Caco-2 (cell line): ENCODE results near the gene IL1RL1. TPM values are rescaled to one million over a fixed set of nuclear protein-coding genes. Genes with fewer than 3 reads are reported as not detected.

Experiments used
- BruUV-seq: library from RNA; stranded (reverse); fragments of 400-500 nt; replicated peaks from 2 replicates; lab custom pipeline; 2021; lab: Mats Ljungman, UMichigan
- CTCF ChIA-PET: fragments of 300-600 bp; sonication (Branson Sonifier 250); formaldehyde crosslinking; loops from one replicate; lab custom pipeline; 2022; ENCODE audit warnings: antibody characterized with exemption; lab: Charles Lee
- POLR2A ChIA-PET: fragments of 300-600 bp; sonication (Branson Sonifier 250); formaldehyde crosslinking; loops from one replicate; lab custom pipeline; 2022; ENCODE audit warnings: antibody characterized with exemption; lab: Charles Lee
- DNase-seq, 2 experiments: peaks; one replicate each; pipeline versions ENCODE4 v3.0.0 to v3.0.0-alpha.2; 2020 to 2022
- H3K27me3 ChIP-seq: replicated peaks from 2 replicates; pipeline ENCODE4 v1.6.0; 2011; ENCODE audit warnings: low read length; ENCODE audit not compliant: control insufficient read depth, insufficient read depth
- H3K36me3 ChIP-seq: 2 replicates; pipeline ENCODE4 v1.5.1; 2011; ENCODE audit warnings: low read length; ENCODE audit not compliant: control insufficient read depth, insufficient read depth
- H3K4me1 ChIP-seq: fragments of 250-450 bp; sonication (Bioruptor Pico); 2 replicates; pipeline ENCODE4 v1.5.1; 2020; ENCODE audit warnings: mild to moderate bottlenecking
- H3K4me3 ChIP-seq: 2 replicates; pipeline ENCODE4 v1.5.1; 2011; ENCODE audit warnings: low read depth, mild to moderate bottlenecking, control low read depth, low read length
- H3K9me3 ChIP-seq: fragments of 250-450 bp; sonication (Bioruptor Pico); 2 replicates; pipeline ENCODE4 v1.5.1; 2020; ENCODE audit warnings: mild to moderate bottlenecking, moderate library complexity
- H3K27ac Mint-ChIP-seq: one replicate; pipeline ENCODE4 v1.8.0; 2022; ENCODE audit warnings: mixed read lengths; ENCODE audit not compliant: unreplicated experiment
- H3K27me3 Mint-ChIP-seq: one replicate; pipeline ENCODE4 v1.8.0; 2022; ENCODE audit warnings: mixed read lengths; ENCODE audit not compliant: insufficient read depth, unreplicated experiment
- H3K36me3 Mint-ChIP-seq: one replicate; pipeline ENCODE4 v1.8.0; 2022; ENCODE audit warnings: mild to moderate bottlenecking, mixed read lengths; ENCODE audit not compliant: insufficient read depth, unreplicated experiment
- H3K4me1 Mint-ChIP-seq: one replicate; pipeline ENCODE4 v1.8.0; 2022; ENCODE audit warnings: low read depth, mixed read lengths; ENCODE audit not compliant: unreplicated experiment
- H3K4me3 Mint-ChIP-seq: one replicate; pipeline ENCODE4 v1.8.0; 2022; ENCODE audit warnings: mild to moderate bottlenecking, moderate library complexity, mixed read lengths; ENCODE audit not compliant: unreplicated experiment
- H3K9me3 Mint-ChIP-seq: one replicate; pipeline ENCODE4 v1.8.0; 2022; ENCODE audit warnings: mixed read lengths; ENCODE audit not compliant: unreplicated experiment
- CTCF ChIP-seq, 2 experiments: fragments of 200-600 bp in 1 of 2; IDR thresholded peaks; 1 replicate in 1 of 2; 2 replicates in 1 of 2; pipeline versions ENCODE4 v1.5.1 to v1.8.0; 2011 to 2022; ENCODE audit warnings: antibody characterized with exemption in 1 of 2, control low read depth in 1 of 2, inconsistent platforms in 1 of 2, low read depth in 1 of 2, low read length in 1 of 2, mild to moderate bottlenecking in 1 of 2, moderate library complexity in 1 of 2; ENCODE audit not compliant: insufficient read depth in 1 of 2, severe bottlenecking in 1 of 2, unreplicated experiment in 1 of 2
- intact Hi-C: fragments of 100-400 bp; cut with micrococcal nuclease; formaldehyde crosslinking; loops from one replicate; pipeline ENCODE4 v1.10.0; 2022; ENCODE audit not compliant: unreplicated experiment
- total RNA-seq: library from RNA; stranded (reverse); gene quantifications from 2 replicates; pipeline ENCODE4 v1.2.3, GENCODE V29; 2022

The IL1RL1 gene
- total RNA-seq, 1 experiment from 2014 or later = not detected

DNA sequence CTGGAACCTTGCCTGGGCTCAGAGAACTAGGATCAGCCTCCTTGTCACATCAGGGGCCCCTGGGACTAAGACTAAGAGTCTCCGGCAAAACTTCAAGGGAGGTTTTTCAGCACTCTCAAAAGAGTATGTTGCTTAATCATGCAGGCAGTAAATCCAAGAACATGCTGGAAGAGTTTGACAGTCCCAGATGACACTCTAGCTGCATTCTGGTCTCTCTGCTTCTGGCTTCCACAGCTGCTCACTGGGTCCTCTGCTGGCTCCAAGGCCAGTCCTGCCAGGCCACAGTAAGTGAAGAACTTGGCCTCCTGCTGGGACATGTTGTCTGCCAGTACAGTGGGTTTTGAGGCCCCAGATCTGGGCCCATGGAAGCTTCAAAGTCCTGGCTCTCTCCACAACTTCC, 45.2 kb upstream of the IL1RL1 start:
- TF ChIP-seq CTCF (IDR thresholded peaks at IDR 0.05; ENCODE audit: insufficient read depth in 1 of 2, low read depth in 1 of 2, low read length in 1 of 2, severe bottlenecking in 1 of 2, unreplicated experiment in 1 of 2) = no peak
- CTCF ChIA-PET = no interaction called here
- intact Hi-C loops = no loop called here
- H3K4me3 ChIP-seq = no peak overlapping the region
- H3K4me1 ChIP-seq = peaks cover 12% of the 10 kb centered on the region; the same call in 1 of the 2 replicates
- no peaks in the 10 kb centered on the region for H3K4me1 Mint-ChIP-seq
- no peak overlapping the region for H3K27ac Mint-ChIP-seq
- no peaks in the 10 kb centered on the region for H3K27me3 ChIP-seq
- no peaks in the 10 kb centered on the region for H3K9me3 Mint-ChIP-seq
- no peaks in the 10 kb centered on the region for H3K36me3 ChIP-seq
- POLR2A ChIA-PET = no interaction called here
- no peaks in the 10 kb centered on the region for H3K9me3 ChIP-seq
- no TSS peak for BruUV-seq
- H3K36me3 Mint-ChIP-seq = no peaks in the 10 kb centered on the region
- H3K4me3 Mint-ChIP-seq = no peak overlapping the region
- no peak for DNase-seq
- peaks cover 3% of the 10 kb centered on the region for H3K27me3 Mint-ChIP-seq

GRCh38 chr2:102267774-102268173, 43.6 kb upstream of the IL1RL1 start:
- no peaks in the 10 kb centered on the region for H3K9me3 ChIP-seq
- Mint-ChIP-seq H3K27ac (no peak overlapping the region), H3K4me3 (no peak overlapping the region), H3K4me1 (no peaks in the 10 kb centered on the region), H3K9me3 (no peaks in the 10 kb centered on the region), H3K27me3 (peaks cover 4% of the 10 kb centered on the region), H3K36me3 (no peaks in the 10 kb centered on the region)
- BruUV-seq = no TSS peak
- TF ChIP-seq CTCF (IDR thresholded peaks at IDR 0.05; ENCODE audit: insufficient read depth in 1 of 2, low read depth in 1 of 2, low read length in 1 of 2, severe bottlenecking in 1 of 2, unreplicated experiment in 1 of 2) = no peak
- no peaks in the 10 kb centered on the region for H3K27me3 ChIP-seq
- no peak for DNase-seq
- ChIA-PET POLR2A (no interaction called here), CTCF (no interaction called here)
- H3K36me3 ChIP-seq = no peaks in the 10 kb centered on the region
- H3K4me3 ChIP-seq = no peak overlapping the region
- intact Hi-C loops = no loop called here
- H3K4me1 ChIP-seq = 0 out of 2 replicates have a peak, but pooled peaks cover 2% of the 10 kb centered on the region

DNA sequence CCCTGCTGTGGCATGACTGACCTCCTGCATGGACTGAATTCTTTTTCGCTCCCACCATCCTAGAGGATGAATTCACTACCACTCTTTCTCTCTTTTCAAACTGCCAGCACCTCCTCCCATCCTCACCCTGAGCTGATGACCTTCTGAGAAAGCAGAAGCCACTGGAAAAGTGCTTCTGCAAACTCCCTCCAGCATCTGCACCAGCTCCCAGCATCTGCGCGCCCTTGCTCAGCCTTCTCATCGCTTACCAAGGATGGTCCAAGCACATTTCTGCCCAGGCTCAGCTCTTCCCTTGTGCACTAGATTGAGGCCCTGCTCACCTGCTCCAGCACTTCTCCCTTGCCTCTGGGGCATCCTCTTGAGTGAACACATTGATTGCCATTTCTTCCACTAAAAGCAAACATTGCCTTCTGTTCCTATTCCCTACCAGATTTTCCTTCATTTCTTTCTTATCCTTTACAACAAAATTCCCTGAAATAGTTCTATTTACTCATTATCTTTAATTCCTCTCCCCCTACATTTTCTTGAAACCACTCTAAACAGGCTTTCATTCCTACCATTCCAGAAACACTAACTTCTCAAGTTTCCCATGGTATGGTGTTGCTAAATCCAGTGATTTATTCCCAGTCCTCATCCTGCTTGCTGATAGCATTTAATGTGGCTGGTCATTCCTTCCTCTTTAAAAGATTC, 42.7 kb upstream of the IL1RL1 start:
- POLR2A ChIA-PET = no interaction called here
- H3K9me3 Mint-ChIP-seq = no peaks in the 10 kb centered on the region
- no peak for DNase-seq
- no peaks in the 10 kb centered on the region for H3K4me1 Mint-ChIP-seq
- H3K36me3 ChIP-seq = no peaks in the 10 kb centered on the region
- H3K27ac Mint-ChIP-seq = no peak overlapping the region
- no TSS peak for BruUV-seq
- H3K36me3 Mint-ChIP-seq = no peaks in the 10 kb centered on the region
- intact Hi-C loops = no loop called here
- H3K9me3 ChIP-seq = no peaks in the 10 kb centered on the region
- H3K27me3 Mint-ChIP-seq = peaks cover 8% of the 10 kb centered on the region
- TF ChIP-seq CTCF (IDR thresholded peaks at IDR 0.05; ENCODE audit: insufficient read depth in 1 of 2, low read depth in 1 of 2, low read length in 1 of 2, severe bottlenecking in 1 of 2, unreplicated experiment in 1 of 2) = no peak
- H3K4me1 ChIP-seq = no peaks in the 10 kb centered on the region
- H3K4me3 Mint-ChIP-seq = no peak overlapping the region
- CTCF ChIA-PET = no interaction called here
- no peak overlapping the region for H3K4me3 ChIP-seq
- no peaks in the 10 kb centered on the region for H3K27me3 ChIP-seq
